RKO (cell line): Measurements from ENCODE around the gene ERCC8.
"Not testable (repeated sequence)": the region's sequence is repeated elsewhere in the genome, so short reads cannot be mapped to it uniquely, and the experiment has no call there.

Experiments
- DNase-seq: peaks from one replicate; pipeline ENCODE4 v3.0.0-alpha.2; 2016; ENCODE audit warnings: low spot score

ERCC8 gene, protein sequence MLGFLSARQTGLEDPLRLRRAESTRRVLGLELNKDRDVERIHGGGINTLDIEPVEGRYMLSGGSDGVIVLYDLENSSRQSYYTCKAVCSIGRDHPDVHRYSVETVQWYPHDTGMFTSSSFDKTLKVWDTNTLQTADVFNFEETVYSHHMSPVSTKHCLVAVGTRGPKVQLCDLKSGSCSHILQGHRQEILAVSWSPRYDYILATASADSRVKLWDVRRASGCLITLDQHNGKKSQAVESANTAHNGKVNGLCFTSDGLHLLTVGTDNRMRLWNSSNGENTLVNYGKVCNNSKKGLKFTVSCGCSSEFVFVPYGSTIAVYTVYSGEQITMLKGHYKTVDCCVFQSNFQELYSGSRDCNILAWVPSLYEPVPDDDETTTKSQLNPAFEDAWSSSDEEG

DNA sequence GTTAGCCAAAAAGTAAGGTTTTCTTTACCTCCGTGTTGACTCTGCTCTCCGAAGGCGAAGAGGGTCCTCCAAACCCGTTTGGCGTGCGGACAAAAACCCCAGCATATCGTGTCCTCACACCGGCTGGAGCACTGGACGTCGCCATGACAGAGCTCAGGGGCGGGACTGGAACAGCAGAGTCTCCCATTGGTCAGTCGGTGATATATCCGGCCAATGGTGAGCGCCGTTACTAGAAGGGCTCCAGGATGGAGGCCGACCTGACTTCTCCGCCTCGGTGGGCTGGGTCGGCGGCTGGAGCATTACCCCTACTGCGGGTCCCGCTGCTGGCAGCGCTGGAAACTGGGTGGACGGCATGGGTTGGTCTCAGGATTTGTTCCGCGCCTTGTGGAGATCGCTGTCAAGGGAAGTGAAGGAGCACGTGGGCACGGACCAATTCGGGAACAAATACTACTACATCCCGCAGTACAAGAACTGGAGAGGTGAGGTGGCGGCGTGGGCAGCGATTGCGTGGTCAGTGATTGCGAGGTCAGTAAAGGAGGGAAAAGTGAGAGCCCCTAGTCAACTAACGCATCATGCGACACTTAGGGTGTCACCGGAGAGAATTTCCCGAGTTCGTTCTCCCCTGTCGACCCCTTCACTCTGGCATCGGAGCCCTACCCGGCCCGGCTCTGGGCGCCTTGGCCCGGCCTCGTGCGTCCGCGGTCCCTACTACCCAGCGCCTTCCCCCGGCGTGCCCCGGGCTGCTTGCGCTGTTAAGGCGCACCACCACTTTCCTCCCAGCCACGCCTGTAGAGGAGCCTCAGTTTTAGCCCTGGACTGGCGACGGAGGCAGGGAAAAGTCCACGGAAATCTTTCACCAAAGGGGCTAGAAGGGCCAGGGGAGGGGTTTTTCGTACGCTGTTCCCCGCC, at the start of gene ERCC8, which contains the start of gene NDUFAF2:
TSS of gene ERCC8 (minus strand) at position 167 of the 909 bp plus-strand sequence. CDS start at position 105, 62 bp downstream.
TSS of gene NDUFAF2 (plus strand) at position 302 of the 909 bp plus-strand sequence. CDS start at position 353, 51 bp downstream.
- DNase-seq = peak; percentile 95

- DNase-seq = no peak
These were observed 49.2 kb upstream of the ERCC8 start for GRCh38 chr5:60993875-60994571.

- no peak for DNase-seq
These were observed 48.6 kb upstream of the ERCC8 start for GRCh38 chr5:60993425-60993824.

DNA sequence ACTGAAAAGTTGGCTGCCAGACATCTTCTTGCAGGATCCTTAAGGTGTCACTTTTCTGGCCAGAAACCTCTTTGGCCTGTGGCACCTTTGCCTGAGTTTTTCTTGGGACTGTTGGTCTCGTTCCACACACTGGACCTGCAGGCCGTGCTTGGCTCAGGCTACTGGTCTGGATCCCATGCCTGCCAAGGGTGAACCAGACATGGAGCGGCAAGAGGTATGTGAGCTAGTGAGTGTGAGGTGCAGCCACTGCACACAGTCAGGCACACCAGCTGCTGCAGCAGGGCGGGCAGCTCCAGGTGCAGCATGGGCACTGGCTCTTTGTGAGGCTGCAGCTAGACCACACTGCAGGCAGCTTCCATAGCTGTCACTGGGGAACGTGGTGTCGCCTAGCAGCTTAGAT, 48.0 kb upstream of the ERCC8 start:
- DNase-seq = no peak

DNA sequence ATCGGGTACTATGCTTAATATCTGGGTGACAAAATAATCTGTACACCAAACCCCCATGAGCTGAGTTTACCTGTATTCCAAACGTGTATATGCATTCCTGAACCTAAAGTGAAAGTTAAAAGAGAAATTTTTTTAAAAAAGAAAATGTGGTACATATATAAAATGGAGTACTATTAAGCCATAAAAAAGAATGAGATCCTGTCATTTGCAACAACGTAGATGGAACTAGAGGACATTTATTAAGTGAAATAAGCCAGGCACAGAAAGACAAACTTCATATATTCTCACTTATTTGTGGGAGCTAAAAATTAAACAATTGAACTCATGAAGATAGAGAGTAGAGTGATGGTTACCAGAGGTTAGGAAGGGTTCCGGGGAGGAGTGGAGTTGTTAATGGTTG, 44.9 kb upstream of the ERCC8 start:
- no peak for DNase-seq

- not testable (repeated sequence) for DNase-seq
These were observed 37.3 kb upstream of the ERCC8 start for GRCh38 chr5:60982127-60982526.

- no peak for DNase-seq
These were observed 35.6 kb upstream of the ERCC8 start for GRCh38 chr5:60980511-60980910.

DNA sequence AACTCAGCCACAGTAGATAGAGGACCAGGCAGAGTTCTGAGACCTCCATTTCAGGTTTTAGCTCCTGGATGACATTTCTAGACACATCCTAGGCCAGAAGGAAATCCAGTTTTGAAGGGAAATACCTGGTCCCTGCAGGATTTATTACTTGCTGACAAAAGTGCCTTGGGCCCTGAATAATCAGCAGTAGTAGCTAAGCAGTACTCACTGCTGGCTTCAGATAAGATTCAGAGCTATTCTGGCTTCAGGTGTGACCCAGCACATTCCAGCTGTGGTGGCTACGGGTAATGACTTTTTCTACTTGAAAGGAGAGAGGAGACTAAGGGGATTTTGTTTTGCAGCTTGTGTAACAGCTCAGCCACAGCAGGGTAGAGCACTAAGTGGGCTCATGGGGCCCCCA, 34.1 kb upstream of the ERCC8 start:
- no peak for DNase-seq

GRCh38 chr5:60977956-60978737, 33.3 kb upstream of the ERCC8 start:
- DNase-seq = no peak

- no peak for DNase-seq
These were observed 27.4 kb upstream of the ERCC8 start for GRCh38 chr5:60972231-60972630.

DNA sequence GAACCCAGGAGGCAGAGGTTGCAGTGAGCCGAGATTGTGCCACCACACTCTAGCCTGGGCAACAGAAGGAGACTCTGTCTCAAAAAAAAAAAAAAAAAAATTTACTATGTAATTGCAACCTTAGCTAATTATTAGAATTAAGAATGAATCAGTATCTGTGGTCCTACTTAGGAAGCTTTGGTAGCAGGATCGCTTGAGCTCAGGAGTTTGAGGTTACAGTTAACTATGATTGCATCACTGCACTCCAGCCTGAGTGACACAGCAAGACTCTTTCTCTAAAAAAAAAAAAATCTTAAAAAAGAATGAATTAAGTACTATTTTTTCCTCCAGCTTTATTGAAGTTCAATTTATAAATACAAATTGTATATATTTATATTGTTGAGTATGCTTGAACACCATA, 16.8 kb upstream of the ERCC8 start:
- DNase-seq = no peak

- DNase-seq = peak; percentile 46
These were observed 15.7 kb upstream of the ERCC8 start for GRCh38 chr5:60960591-60960990.

DNA sequence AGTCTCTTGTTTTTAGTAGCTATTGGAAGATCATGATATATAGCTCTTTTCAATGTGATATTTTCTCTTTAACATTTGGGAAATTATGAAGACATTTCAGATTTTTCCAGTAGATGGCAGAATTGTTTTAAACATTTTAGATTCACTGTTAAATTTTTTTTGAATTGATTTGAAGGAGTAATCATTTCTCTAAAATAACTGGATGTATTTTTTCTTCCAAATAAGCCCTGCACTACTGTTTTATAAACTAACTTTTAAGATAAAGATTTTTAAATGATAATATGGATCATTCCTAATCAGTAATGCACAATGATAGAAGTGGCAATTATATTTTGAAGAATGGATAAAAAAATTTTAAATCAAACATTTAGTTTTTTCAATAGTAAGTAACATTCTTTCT, 14.3 kb upstream of the ERCC8 start:
- DNase-seq = peak; percentile 65

GRCh38 chr5:60958712-60959111, 13.8 kb upstream of the ERCC8 start:
- DNase-seq = no peak

- no peak for DNase-seq
These were observed 13.2 kb upstream of the ERCC8 start for GRCh38 chr5:60958088-60958487.

DNA sequence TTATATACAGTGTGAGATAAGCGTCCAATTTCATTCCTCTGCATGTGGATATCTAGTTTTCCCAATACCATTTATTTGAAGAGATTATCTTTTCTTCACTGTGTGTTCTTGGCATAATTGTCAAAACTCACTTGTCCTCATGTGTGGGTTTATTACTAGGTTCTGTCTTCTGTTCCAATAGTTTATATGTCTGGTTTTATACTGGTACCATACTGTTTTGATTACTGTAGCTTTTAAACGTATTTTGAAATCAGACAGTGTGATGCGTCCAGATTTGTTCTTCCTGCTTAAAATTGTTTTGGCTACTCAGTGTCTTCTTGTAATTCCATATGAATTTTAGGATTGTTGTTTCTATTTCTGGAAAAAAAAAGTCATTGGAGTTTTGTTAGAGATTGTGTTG, 10.4 kb upstream of the ERCC8 start:
- DNase-seq = no peak

DNA sequence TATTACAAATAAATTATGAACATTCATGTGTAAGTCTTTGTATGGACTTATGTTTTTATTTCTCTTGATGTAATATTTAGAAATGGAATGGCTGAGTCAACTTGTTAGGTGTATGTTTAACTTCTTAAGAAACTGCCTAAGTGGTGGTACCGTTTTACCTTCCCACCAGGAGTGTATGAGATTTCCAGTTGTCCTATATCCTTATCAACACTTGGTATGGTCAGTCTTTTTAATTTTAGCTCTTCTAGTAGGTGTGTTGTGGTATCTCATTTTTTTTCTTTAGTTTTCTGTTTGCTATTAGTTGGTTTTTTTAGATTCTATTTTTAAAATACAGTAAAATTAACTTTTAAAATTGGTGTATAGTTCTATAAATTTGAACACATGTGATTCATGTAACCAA, 3.9 kb upstream of the ERCC8 start:
- no peak for DNase-seq

DNA sequence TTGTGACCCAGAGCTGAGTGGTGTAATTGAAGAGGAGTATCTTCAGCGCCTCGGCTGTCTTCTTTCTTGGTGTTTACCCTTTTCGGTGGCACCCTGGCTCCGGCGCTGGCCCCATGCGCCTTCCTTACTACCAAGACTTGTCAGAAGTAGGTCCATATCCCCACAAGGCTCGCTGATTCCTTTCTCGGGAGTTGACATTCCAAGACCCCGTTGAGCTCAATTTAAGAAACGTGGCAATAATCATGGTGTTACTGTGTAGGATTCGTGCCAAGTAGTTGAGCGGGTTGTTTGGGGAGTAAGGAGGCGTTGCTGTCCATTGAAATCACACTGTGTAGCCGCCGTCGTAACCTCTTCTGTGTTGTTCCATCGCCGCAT, 930 bp upstream of the ERCC8 start:
- DNase-seq = peak; percentile 73

- peak; percentile 80 for DNase-seq
These were observed 1.2 kb downstream of the ERCC8 start for GRCh38 chr5:60943624-60944023.

- DNase-seq = peak; percentile 41
These were observed 15.8 kb downstream of the ERCC8 start for GRCh38 chr5:60929024-60929423.

- no peak for DNase-seq
These were observed 17.4 kb downstream of the ERCC8 start for GRCh38 chr5:60927450-60927849.

- DNase-seq = no peak
These were observed 26.4 kb downstream of the ERCC8 start for GRCh38 chr5:60918466-60918865.
